GM18861 (cell line): ENCODE measurements around the gene FAM107B.
A peak's percentile ranks its signal among the peaks of the same experiment; 100 is the strongest.

Experiments used
- ATAC-seq: cut with Tn5 transposase; IDR thresholded peaks from one replicate; pipeline ENCODE4 v1.9.1; 2021; ENCODE audit not compliant: unreplicated experiment

FAM107B gene

GRCh38 chr10:14585287-14586193 is 189.2 kb downstream of the FAM107B start:
- no peak for ATAC-seq

DNA sequence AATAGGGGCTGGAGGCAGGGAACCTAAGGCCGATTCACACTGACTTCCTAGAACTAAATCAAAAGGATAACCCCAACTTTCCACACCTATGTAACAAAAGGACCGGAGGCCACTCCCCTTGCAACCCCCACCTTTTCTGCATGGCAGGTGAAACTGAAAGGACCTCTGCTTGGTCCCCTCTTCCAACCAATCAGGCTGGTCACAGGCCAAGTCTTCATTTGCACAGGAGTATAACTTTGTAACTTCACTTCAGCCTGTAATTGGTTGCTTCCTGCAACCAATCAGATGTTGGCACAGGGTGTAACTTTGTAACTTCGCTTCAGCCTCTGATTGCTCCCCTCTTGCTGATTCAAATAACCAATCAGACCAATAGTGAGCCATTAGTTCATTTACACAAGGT is 190.0 kb downstream of the FAM107B start:
- no peak for ATAC-seq

GRCh38 chr10:14583967-14584366 is 190.7 kb downstream of the FAM107B start:
- no peak for ATAC-seq

DNA sequence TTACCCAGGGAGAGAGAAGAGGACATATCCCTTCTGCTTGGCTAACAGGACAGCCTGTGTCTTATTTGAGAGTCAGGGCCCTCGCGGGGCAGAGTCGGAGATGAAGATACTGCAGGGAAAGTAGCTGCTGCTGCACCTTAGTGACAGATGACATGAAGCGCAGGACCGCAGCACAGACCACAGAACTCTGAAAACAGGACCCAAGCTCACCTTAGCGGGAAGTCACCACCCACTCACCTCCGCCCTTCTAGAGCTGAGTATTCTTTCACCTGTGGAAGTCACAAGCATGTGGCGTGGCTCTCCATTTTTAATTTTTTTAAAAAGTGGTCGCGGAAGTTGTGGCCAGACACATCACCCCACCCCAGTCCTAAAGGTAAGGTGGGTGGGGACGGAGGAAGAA is 191.4 kb downstream of the FAM107B start:
- no peak for ATAC-seq

DNA sequence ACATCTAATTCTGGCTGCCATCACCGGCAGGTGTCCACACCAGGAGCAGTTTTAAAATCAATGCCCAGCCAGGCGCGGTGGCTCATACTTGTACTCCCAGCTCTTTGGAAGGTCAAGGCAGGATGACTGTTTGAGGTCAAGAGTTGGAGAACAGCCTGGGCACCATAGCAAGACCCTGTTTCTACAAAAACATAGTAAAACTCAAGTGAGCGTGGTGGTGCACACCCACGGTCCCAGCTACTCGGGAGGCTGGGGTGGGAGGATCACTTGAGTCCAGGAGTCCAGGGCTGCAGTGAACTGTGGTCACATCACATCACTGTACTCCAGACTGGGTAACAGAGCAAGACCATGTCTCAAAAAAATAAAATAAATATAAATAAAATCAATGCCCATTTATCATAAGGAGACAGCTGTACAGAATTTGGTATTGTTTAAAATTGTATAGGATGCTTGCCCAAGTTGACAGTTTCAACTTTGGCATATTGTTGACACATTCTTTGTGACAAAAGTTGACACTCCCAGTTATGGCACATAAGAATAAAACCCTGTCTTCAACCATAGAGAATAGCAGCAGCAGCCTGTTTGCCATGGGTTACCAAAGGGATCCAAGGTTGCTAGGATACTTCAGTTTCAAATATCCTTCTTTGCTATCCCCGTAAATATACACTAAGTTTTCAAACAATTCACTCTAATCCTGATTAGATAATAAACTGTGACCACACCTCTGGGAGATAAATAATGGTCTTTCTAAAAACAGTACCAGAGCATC is 193.0 kb downstream of the FAM107B start:
- ATAC-seq: no peak

DNA sequence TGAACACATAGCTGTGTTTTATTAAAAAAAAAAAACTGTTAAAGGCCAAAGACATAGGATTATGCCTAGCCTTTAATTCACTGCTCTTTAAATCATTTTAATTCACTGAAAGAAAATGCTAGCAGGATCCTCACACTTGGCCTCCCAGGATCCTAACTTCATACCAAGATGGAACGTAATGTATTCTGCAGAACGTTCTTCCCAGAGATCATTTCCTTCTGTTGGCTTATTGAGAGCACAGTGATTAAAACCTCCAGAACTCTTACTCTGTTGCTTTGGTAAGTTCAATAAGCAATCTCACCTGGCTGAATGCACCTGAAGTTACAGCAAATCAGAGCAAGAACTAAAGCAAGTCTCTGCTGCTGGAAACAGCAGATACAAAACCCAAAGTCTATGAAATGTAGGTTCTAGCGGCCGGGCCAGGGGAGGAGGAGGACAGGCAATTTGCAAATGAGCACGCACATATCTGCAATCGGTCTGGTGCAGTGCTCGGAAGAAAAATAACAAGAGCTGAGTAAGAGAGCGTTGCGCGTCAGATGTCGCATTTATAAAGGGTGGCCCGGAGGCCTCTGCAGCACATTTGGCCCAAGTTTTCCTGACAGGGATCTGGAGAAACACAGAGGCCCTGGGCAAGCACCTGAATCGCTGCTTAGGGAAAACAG is 193.9 kb downstream of the FAM107B start:
- no peak for ATAC-seq

GRCh38 chr10:14579405-14579804 is 195.3 kb downstream of the FAM107B start:
- ATAC-seq: no peak

GRCh38 chr10:14578060-14578952 is 196.4 kb downstream of the FAM107B start:
- no peak for ATAC-seq

DNA sequence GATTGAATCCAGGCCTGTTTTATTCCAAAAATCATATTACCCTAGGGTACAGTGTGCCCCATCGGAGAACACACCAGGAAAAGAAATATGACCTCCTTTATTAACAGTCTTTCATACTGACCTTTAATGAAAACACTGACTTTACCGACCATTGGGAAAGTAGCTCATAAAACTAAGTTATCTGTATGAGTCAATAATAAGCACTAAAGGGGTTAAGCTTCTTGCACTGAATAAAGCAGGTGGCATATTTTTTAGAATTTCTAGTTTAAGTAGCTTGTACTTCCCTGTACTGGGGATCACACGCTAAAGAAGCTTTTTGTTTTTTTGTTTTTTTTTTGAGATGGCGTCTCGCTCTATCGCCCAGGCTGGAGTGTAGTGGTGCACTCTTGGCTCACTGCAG is 199.8 kb downstream of the FAM107B start:
- no peak for ATAC-seq

DNA sequence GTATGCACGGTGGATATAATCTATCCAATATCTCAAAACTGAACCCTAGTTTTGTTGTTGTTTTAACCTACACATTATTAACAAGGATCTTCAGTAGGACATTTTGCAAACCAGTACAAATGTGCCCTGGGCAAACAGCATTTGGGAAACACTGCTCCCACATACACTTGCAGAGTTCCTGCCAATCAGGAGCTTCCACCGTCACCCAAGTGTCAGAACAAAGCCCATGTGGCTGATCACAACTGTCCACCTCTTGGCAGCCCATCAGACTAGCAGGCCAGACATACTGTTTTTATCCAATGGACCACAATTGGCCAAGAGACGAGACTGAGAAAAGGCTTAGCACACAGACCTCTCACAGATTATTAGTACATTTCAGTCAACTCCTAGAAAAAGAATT is 200.4 kb downstream of the FAM107B start:
- ATAC-seq: no peak

GRCh38 chr10:14573666-14574261 is 200.9 kb downstream of the FAM107B start:
- no peak for ATAC-seq

- no peak for ATAC-seq
Observed at GRCh38 chr10:14572811-14573210, 201.9 kb downstream of the FAM107B start.

- ATAC-seq: peak; percentile 59
Observed at GRCh38 chr10:14571866-14572507, 202.7 kb downstream of the FAM107B start.

DNA sequence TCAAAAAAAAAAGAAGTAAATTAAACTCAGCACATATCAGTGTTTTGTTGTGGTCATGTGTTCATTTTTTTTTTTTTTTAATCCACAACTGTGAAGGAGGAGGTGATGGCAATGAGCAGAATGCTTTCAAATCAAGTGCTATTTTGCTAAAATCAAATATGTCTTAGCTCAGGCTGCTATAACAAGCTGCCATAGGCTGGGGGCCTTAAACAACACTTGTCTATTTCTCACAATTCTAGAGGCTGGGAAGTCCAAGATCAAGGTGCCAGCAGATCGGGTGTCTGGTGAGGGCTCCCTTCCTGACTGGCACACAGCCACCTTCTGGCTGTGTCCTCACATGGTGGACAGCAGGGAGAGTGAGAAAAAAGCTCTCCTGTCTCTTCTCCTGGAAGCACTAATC is 203.9 kb downstream of the FAM107B start:
- ATAC-seq: no peak

- ATAC-seq: no peak
Observed at GRCh38 chr10:14569274-14570060, 205.2 kb downstream of the FAM107B start.

DNA sequence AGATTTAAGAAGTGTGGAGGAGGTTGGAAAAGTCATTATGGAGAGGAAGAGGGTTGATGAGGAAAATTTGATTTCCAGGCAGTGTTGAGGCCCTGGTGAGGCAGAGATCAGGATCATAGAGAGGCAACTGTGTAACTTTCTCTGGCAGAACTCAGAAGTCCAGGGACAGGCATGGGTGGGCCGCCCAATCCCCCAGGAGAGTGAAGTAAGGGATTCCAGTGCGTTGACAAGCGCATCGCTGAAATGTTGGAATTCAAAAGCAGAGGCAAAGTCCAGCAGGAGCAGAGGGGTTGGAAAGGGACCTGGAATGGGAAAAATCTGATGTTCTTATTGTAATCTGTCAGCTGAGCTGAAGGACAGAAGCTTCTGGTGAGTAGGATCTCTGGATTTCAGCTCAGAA is 207.3 kb downstream of the FAM107B start:
- no peak for ATAC-seq

DNA sequence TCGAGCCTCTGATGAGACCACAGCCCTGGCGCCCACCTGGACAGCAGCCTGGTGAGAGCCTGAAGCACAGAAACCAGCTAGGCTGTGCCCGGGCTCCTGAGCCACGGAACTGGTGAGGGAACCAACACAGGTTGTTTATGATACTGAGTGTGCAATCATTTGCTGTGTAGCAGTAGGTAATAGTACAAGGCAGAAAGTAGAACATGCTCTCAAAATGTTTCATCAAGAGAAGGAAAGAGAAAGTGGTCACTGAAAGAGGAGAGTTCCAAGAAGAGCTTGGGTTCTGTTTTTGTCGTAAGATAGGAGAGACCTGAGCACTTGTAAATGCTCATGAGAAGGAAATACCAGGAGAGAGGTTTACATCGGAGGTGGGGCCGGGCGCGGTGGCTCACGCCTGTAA is 208.2 kb downstream of the FAM107B start:
- ATAC-seq: no peak

DNA sequence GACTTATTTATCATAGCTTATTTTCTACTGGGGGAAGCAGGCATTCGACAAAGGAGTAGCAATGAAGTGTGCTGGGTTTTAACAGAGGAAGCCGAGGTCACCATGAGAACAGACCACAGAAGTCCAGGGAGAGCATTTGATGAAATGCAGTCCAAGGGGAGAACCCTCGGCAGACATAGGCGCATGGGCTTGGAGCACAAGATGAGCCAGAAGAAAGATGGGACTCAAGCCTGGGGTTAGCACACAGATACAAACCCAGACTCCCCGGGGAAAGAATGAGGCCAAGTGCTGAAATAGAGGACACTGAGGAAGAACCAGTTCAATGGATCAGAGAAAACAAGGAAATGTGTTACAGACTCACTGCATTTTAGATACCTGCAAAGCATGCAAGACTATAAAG is 209.5 kb downstream of the FAM107B start:
- no peak for ATAC-seq

- peak; percentile 59 for ATAC-seq
Observed at GRCh38 chr10:14564268-14564744, 210.4 kb downstream of the FAM107B start.
